A549 (cell line): ENCODE measurements around the gene ZNF627. TPM values are rescaled to one million over a fixed set of nuclear protein-coding genes. Genes with fewer than 3 reads are reported as not detected.

Experiments used
- ATAC-seq, 2 experiments: fragments of 200-7000 bp in 1 of 2; fragments of >200 bp in 1 of 2; cut with Nextera tagmentation in 1 of 2; cut with Tn5 transposase in 1 of 2; 3 replicates each; pipeline versions ENCODE4 v1.8.0 to v1.9.1; 2018 to 2020; ENCODE audit warnings: mild to moderate bottlenecking in 1 of 2, moderate library complexity in 1 of 2
- CTCF ChIA-PET: fragments of 300-600 bp; sonication (Branson Sonifier 250); formaldehyde crosslinking; extraction: SDS; loops from one replicate; lab custom pipeline; 2021; ENCODE audit warnings: antibody characterized with exemption, inconsistent platforms; lab: Yijun Ruan, JAX
- POLR2A ChIA-PET: fragments of 350-600 bp; formaldehyde crosslinking; extraction: SDS; loops from one replicate; lab custom pipeline; 2021; ENCODE audit warnings: antibody characterized with exemption, inconsistent platforms; lab: Yijun Ruan, JAX
- DNase-seq, 2 experiments: peaks; one replicate each; pipeline versions ENCODE4 v3.0.0 to v3.0.0-alpha.2; 2011 to 2016; ENCODE audit warnings: low read depth in 1 of 2, low spot score in 1 of 2
- FAIRE-seq: peaks from 2 replicates; lab custom pipeline; 2011; peaks lifted over from hg19 to GRCh38; lab: Jason Lieb, UNC
- H3K27ac ChIP-seq, 2 experiments: fragments of >200 bp; sonication (Bioruptor Twin); formaldehyde crosslinking; 3 replicates each; pipeline ENCODE4 v1.5.1; 2016 to 2017
- H3K4me1 ChIP-seq: fragments of >200 bp; sonication (Bioruptor Twin); formaldehyde crosslinking; 3 replicates; pipeline ENCODE4 v1.6.1; 2016
- H3K4me2 ChIP-seq: fragments of >200 bp; sonication (Bioruptor Twin); formaldehyde crosslinking; 3 replicates; pipeline ENCODE4 v1.6.1; 2016
- H3K4me3 ChIP-seq: fragments of >200 bp; sonication (Bioruptor Twin); formaldehyde crosslinking; 3 replicates; pipeline ENCODE4 v1.5.1; 2016
- H3K9me3 ChIP-seq: fragments of >200 bp; sonication (Bioruptor Twin); formaldehyde crosslinking; 3 replicates; pipeline ENCODE4 v1.6.1; 2016
- CBX2 ChIP-seq: fragments of 200-600 bp; sonication (generic); IDR thresholded peaks from 2 replicates; pipeline ENCODE4 v1.6.1; 2016; ENCODE audit warnings: low read depth, mild to moderate bottlenecking, borderline replicate concordance
- EHMT2 ChIP-seq: fragments of 200-600 bp; sonication (generic); IDR thresholded peaks from 2 replicates; pipeline ENCODE4 v1.6.1; 2016; ENCODE audit warnings: antibody characterized with exemption, low read depth, mild to moderate bottlenecking, moderate library complexity
- EP300 ChIP-seq, 2 experiments: fragments of >200 bp; sonication (Bioruptor Twin); formaldehyde crosslinking; IDR thresholded peaks; 2 replicates in 1 of 2; 3 replicates in 1 of 2; pipeline ENCODE4 v1.6.1; 2016 to 2017
- FOSB ChIP-seq: fragments of 250-450 bp; sonication (Bioruptor Pico); IDR thresholded peaks from 2 replicates; pipeline ENCODE4 v1.5.0; 2020; ENCODE audit warnings: mild to moderate bottlenecking, moderate library complexity
- HEYL ChIP-seq: fragments of 250-450 bp; sonication (Bioruptor Pico); IDR thresholded peaks from 2 replicates; pipeline ENCODE4 v1.8.0; 2021; ENCODE audit warnings: mild to moderate bottlenecking, moderate library complexity
- HOXA7 ChIP-seq: fragments of 250-450 bp; sonication (Bioruptor Pico); IDR thresholded peaks from 2 replicates; pipeline ENCODE4 v1.5.0; 2020; ENCODE audit warnings: mild to moderate bottlenecking, moderate library complexity
- PHF8 ChIP-seq: fragments of 200-600 bp; sonication (generic); IDR thresholded peaks from 2 replicates; pipeline ENCODE4 v1.6.1; 2016; ENCODE audit warnings: low read depth, mild to moderate bottlenecking, antibody characterized with exemption, moderate library complexity, borderline replicate concordance
- POLR2A ChIP-seq: IDR thresholded peaks from 2 replicates; pipeline ENCODE4 v1.6.1; 2012; ENCODE audit warnings: mild to moderate bottlenecking, low read length
- POLR2AphosphoS2 ChIP-seq: conservative IDR thresholded peaks from 2 replicates; pipeline ENCODE4 v1.6.1; 2012; ENCODE audit warnings: low read length, improper control_type of control experiment, inconsistent platforms
- RAD21 ChIP-seq, 2 experiments: fragments of >200 bp in 1 of 2; sonication (Bioruptor Twin) in 1 of 2; formaldehyde crosslinking in 1 of 2; IDR thresholded peaks in 1 of 2; conservative IDR thresholded peaks in 1 of 2; 2 replicates in 1 of 2; 3 replicates in 1 of 2; pipeline ENCODE4 v1.6.1; 2012 to 2018; ENCODE audit warnings: inconsistent platforms in 1 of 2
- RARB ChIP-seq: fragments of 250-450 bp; sonication (Bioruptor Pico); IDR thresholded peaks from 2 replicates; pipeline ENCODE4 v1.8.0; 2021; ENCODE audit warnings: mild to moderate bottlenecking, moderate library complexity
- SMC3 ChIP-seq: fragments of >200 bp; sonication (Bioruptor Twin); formaldehyde crosslinking; IDR thresholded peaks from 3 replicates; pipeline ENCODE4 v1.6.1; 2018; ENCODE audit warnings: inconsistent platforms
- TFCP2L1 ChIP-seq: fragments of 250-450 bp; sonication (Bioruptor Pico); IDR thresholded peaks from 2 replicates; pipeline ENCODE4 v1.5.0; 2021; ENCODE audit warnings: mild to moderate bottlenecking
- TP53 ChIP-seq: fragments of 250-450 bp; sonication (Bioruptor Pico); IDR thresholded peaks from 2 replicates; pipeline ENCODE4 v1.5.0; 2021; ENCODE audit warnings: mild to moderate bottlenecking, moderate library complexity
- ZNF302 ChIP-seq: fragments of 250-450 bp; sonication (Bioruptor Pico); IDR thresholded peaks from 2 replicates; pipeline ENCODE4 v1.9.0; 2021; ENCODE audit warnings: inconsistent platforms, mild to moderate bottlenecking, moderate library complexity
- WGBS: methylation state at CpG from one replicate; pipeline ENCODE4 v1.1.6; 2017; ENCODE audit errors: missing lambda C conversion rate; 5-methylcytosine and 5-hydroxymethylcytosine counted together
- polyA plus RNA-seq, 4 experiments: library from polyadenylated mRNA; depleted of rRNA in 3 of 4; stranded (reverse); fragments of >200 nt; fragmentation: RNase III in 1 of 4; extraction: RNeasy Plus Mini Kit Qiagen cat#74134 plus additional on column Dnase treatment in 1 of 4; gene quantifications; 2 replicates in 3 of 4; 3 replicates in 1 of 4; pipeline ENCODE4 v1.2.3, GENCODE V29; 2011 to 2017
- TF ChIP-seq, protein P1 (sequence below): IDR thresholded peaks from 2 replicates; pipeline ENCODE4 v1.6.1; 2012
- TF ChIP-seq, protein P2 (sequence below): fragments of 200-600 bp; sonication (generic); IDR thresholded peaks from 2 replicates; pipeline ENCODE4 v1.6.1; 2016; ENCODE audit warnings: antibody characterized with exemption, mild to moderate bottlenecking, moderate library complexity
- TF ChIP-seq, protein P3 (sequence below): IDR thresholded peaks from 2 replicates; pipeline ENCODE4 v1.6.1; 2012
- TF ChIP-seq, protein P4 (sequence below): fragments of 250-450 bp; sonication (Bioruptor Pico); IDR thresholded peaks from 2 replicates; pipeline ENCODE4 v1.5.0; 2020; ENCODE audit warnings: low read depth, mild to moderate bottlenecking, moderate library complexity

Gene ZNF627
- polyA plus RNA-seq, 2 of the 4 experiments (the other 2 are of a cell fraction): 4.5 to 7.5 TPM

DNA sequence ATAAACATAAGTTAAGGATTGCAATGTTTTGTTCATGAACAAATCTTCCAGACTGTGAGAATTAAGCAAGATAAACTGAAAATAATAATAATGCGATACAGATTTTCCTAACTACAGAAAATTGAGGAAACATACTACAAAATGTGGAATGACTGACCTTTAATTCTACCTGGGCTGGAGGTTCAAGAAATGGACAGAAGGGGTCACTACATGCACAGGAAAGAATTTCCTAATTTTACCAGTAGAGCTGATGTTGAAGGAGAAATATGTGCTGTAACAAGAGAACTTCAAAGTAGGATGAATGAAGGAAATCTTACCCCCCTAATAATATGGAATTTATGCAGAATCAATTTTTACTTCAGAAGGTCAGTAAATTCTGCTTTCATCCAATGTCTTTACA lies 62.3 kb downstream of the ZNF627 start:
- POLR2A ChIA-PET: interaction anchor here (0.6 kb wide), 1 partner anchor 951 kb away, joined by 4 read pairs; the partner anchor contains the start of genes ZNF490 and ZNF791
- Histone ChIP-seq H3K4me2 (no peak overlapping the region), H3K27ac (no peak overlapping the region), H3K4me1 (no peaks in the 10 kb centered on the region), H3K9me3 (peaks cover 7% of the 10 kb centered on the region; the same call in 2 of the 3 replicates), H3K4me3 (no peak overlapping the region)
- 29% methylated on average over 1 of the region's 1 CpG for WGBS
- DNase-seq (no peak), FAIRE-seq (no peak), ATAC-seq (no peak)
- CTCF ChIA-PET: interaction anchor here (0.6 kb wide), 1 partner anchor 174 kb away, joined by 3 read pairs; no protein-coding TSS in a partner anchor
- TF ChIP-seq, protein P1, sequence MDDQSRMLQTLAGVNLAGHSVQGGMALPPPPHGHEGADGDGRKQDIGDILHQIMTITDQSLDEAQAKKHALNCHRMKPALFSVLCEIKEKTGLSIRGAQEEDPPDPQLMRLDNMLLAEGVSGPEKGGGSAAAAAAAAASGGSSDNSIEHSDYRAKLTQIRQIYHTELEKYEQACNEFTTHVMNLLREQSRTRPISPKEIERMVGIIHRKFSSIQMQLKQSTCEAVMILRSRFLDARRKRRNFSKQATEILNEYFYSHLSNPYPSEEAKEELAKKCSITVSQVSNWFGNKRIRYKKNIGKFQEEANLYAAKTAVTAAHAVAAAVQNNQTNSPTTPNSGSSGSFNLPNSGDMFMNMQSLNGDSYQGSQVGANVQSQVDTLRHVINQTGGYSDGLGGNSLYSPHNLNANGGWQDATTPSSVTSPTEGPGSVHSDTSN: no peak
- TF ChIP-seq RAD21 (conservative IDR thresholded peaks at IDR 0.05 in 1 of 2, IDR thresholded peaks at IDR 0.05 in 1 of 2): 0 out of 5 replicates have a peak, but pooled peaks of 1 of the 2 experiments have one; percentile 20
- TF ChIP-seq, all 56 proteins: peak for 1

DNA sequence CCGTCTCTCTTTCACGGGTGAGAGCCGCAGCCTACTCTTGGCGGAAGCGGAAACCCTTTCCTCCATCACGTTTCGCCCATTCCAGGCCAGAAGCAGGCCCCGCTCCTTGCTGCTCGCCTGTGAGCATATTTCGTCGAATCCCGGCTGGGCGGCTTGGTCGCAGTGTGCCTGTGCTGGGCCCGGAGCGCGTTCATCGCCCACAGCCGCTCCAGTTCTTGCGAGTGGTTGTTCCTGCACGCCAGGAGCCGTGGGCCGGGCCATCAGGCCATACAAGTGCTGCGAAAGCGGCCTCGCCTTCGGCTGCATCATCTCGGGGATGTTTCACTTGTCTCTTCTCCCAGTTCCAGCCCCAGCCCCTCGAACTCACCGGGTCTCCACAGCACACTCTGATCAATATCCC lies 65.0 kb downstream of the ZNF627 start:
- Histone ChIP-seq H3K9me3 (no peaks in the 10 kb centered on the region; the same call in 2 of the 3 replicates), H3K27ac (no peak overlapping the region), H3K4me2 (no peak overlapping the region), H3K4me1 (no peaks in the 10 kb centered on the region), H3K4me3 (no peak overlapping the region)
- 60% methylated on average over 25 of the region's 30 CpGs for WGBS
- POLR2A ChIA-PET: no interaction called here
- no peak for FAIRE-seq
- DNase-seq: no peak
- ATAC-seq: no peak
- CTCF ChIA-PET: no interaction called here
- TF ChIP-seq FOSB (CRISPR knock-in tag) (no peak), CBX2 (no peak), POLR2A (no peak), PHF8 (no peak)
- TF ChIP-seq, protein P2, sequence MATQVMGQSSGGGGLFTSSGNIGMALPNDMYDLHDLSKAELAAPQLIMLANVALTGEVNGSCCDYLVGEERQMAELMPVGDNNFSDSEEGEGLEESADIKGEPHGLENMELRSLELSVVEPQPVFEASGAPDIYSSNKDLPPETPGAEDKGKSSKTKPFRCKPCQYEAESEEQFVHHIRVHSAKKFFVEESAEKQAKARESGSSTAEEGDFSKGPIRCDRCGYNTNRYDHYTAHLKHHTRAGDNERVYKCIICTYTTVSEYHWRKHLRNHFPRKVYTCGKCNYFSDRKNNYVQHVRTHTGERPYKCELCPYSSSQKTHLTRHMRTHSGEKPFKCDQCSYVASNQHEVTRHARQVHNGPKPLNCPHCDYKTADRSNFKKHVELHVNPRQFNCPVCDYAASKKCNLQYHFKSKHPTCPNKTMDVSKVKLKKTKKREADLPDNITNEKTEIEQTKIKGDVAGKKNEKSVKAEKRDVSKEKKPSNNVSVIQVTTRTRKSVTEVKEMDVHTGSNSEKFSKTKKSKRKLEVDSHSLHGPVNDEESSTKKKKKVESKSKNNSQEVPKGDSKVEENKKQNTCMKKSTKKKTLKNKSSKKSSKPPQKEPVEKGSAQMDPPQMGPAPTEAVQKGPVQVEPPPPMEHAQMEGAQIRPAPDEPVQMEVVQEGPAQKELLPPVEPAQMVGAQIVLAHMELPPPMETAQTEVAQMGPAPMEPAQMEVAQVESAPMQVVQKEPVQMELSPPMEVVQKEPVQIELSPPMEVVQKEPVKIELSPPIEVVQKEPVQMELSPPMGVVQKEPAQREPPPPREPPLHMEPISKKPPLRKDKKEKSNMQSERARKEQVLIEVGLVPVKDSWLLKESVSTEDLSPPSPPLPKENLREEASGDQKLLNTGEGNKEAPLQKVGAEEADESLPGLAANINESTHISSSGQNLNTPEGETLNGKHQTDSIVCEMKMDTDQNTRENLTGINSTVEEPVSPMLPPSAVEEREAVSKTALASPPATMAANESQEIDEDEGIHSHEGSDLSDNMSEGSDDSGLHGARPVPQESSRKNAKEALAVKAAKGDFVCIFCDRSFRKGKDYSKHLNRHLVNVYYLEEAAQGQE: no peak

DNA sequence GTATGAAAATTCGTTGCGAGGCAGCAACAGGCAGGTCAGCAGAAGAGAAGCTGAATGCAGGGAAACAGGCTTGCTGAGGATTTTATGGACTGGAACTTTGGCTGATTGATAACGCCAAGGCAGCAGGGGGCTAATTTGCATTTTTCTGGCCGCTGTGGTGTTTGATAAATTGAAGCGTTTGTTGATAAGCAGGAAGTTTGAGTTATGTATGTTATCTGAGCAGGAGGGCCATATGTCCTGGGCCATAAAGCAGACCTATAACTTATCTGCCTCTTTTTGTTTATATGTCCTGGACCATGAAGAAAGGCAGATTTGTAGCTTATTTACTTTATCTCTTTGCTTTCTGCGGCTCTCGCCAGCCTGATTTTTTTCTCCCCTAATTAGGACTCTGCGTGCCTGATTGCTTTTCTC lies 65.9 kb downstream of the ZNF627 start:
- ATAC-seq (no peak), FAIRE-seq (no peak), DNase-seq (no peak)
- H3K4me3 ChIP-seq: no peak overlapping the region
- H3K27ac ChIP-seq: no peak overlapping the region
- no peaks in the 10 kb centered on the region; the same call in 2 of the 3 replicates for H3K9me3 ChIP-seq
- ChIA-PET POLR2A (no interaction called here), CTCF (no interaction called here)
- H3K4me1 ChIP-seq: no peaks in the 10 kb centered on the region
- no peak overlapping the region for H3K4me2 ChIP-seq
- no peak for TF ChIP-seq RARB (CRISPR knock-in tag)
- no peak for TF ChIP-seq TP53 (CRISPR knock-in tag)
- no peak for TF ChIP-seq EP300 (IDR thresholded peaks at IDR 0.05)
- no peak for TF ChIP-seq HOXA7 (CRISPR knock-in tag)
- TF ChIP-seq TFCP2L1: no peak
- no peak for TF ChIP-seq SMC3
- TF ChIP-seq, protein P3, sequence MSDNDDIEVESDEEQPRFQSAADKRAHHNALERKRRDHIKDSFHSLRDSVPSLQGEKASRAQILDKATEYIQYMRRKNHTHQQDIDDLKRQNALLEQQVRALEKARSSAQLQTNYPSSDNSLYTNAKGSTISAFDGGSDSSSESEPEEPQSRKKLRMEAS: no peak
- TF ChIP-seq POLR2AphosphoS2: no peak
- TF ChIP-seq, protein P4, sequence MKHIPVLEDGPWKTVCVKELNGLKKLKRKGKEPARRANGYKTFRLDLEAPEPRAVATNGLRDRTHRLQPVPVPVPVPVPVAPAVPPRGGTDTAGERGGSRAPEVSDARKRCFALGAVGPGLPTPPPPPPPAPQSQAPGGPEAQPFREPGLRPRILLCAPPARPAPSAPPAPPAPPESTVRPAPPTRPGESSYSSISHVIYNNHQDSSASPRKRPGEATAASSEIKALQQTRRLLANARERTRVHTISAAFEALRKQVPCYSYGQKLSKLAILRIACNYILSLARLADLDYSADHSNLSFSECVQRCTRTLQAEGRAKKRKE (CRISPR knock-in tag): no peak
- no peak for TF ChIP-seq EHMT2
- TF ChIP-seq HEYL: no peak
- no peak for TF ChIP-seq ZNF302 (CRISPR knock-in tag)
- 55% methylated on average over 8 of the region's 8 CpGs for WGBS

Other genes with a start within 250 kb of the ZNF627 start
- 5.6 and 6.3 TPM in 2 replicates for gene PLPPR2, start 242.1 kb upstream of the ZNF627 start, polyA plus RNA-seq (2011; rRNA removed)
- gene PLPPR2, start 242.1 kb upstream of the ZNF627 start, polyA plus RNA-seq (2017; fragmentation: RNase III; extraction: RNeasy Plus Mini Kit Qiagen cat#74134 plus additional on column Dnase treatment): 8.6 to 12.3 TPM (median 9.7 TPM) in 3 replicates
- gene SWSAP1, start 222.8 kb upstream of the ZNF627 start, polyA plus RNA-seq (2011; rRNA removed): 1.2 and 1.3 TPM in 2 replicates
- 1.5 to 1.8 TPM (median 1.5 TPM) in 3 replicates for gene SWSAP1, start 222.8 kb upstream of the ZNF627 start, polyA plus RNA-seq (2017; fragmentation: RNase III; extraction: RNeasy Plus Mini Kit Qiagen cat#74134 plus additional on column Dnase treatment)
- 4.4 and 5.2 TPM in 2 replicates for gene EPOR, start 213.2 kb upstream of the ZNF627 start, polyA plus RNA-seq (2011; rRNA removed)
- gene EPOR, start 213.2 kb upstream of the ZNF627 start, polyA plus RNA-seq (2017; fragmentation: RNase III; extraction: RNeasy Plus Mini Kit Qiagen cat#74134 plus additional on column Dnase treatment): 2.8 to 3.6 TPM (median 3.3 TPM) in 3 replicates
- gene RGL3, start 178.2 kb upstream of the ZNF627 start, polyA plus RNA-seq (2011; rRNA removed): 1.5 and 1.8 TPM in 2 replicates
- 2.3 to 4.0 TPM (median 3.7 TPM) in 3 replicates for gene RGL3, start 178.2 kb upstream of the ZNF627 start, polyA plus RNA-seq (2017; fragmentation: RNase III; extraction: RNeasy Plus Mini Kit Qiagen cat#74134 plus additional on column Dnase treatment)
- gene ODAD3, start 162.4 kb upstream of the ZNF627 start, polyA plus RNA-seq (2011; rRNA removed): 0.46 and 0.70 TPM in 2 replicates
- 0.99 to 1.2 TPM (median 1.0 TPM) in 3 replicates for gene ODAD3, start 162.4 kb upstream of the ZNF627 start, polyA plus RNA-seq (2017; fragmentation: RNase III; extraction: RNeasy Plus Mini Kit Qiagen cat#74134 plus additional on column Dnase treatment)
- gene PRKCSH, start 161.8 kb upstream of the ZNF627 start, polyA plus RNA-seq (2011; rRNA removed): 75.0 and 102 TPM in 2 replicates
- gene PRKCSH, start 161.8 kb upstream of the ZNF627 start, polyA plus RNA-seq (2017; fragmentation: RNase III; extraction: RNeasy Plus Mini Kit Qiagen cat#74134 plus additional on column Dnase treatment): 206 to 215 TPM (median 212 TPM) in 3 replicates
- 0.03 TPM in 1 of 2 replicates, not detected in the other for gene ELAVL3, start 116.4 kb upstream of the ZNF627 start, polyA plus RNA-seq (2011; rRNA removed)
- gene ELAVL3, start 116.4 kb upstream of the ZNF627 start, polyA plus RNA-seq (2017; fragmentation: RNase III; extraction: RNeasy Plus Mini Kit Qiagen cat#74134 plus additional on column Dnase treatment): 0.01 to 0.03 TPM in 2 of 3 replicates, not detected in the other
- 2.9 and 3.8 TPM in 2 replicates for gene ZNF653, start 91.6 kb upstream of the ZNF627 start, polyA plus RNA-seq (2011; rRNA removed)
- 2.9 to 4.2 TPM (median 3.8 TPM) in 3 replicates for gene ZNF653, start 91.6 kb upstream of the ZNF627 start, polyA plus RNA-seq (2017; fragmentation: RNase III; extraction: RNeasy Plus Mini Kit Qiagen cat#74134 plus additional on column Dnase treatment)
- 29.7 and 36.6 TPM in 2 replicates for gene ECSIT, start 68.3 kb upstream of the ZNF627 start, polyA plus RNA-seq (2011; rRNA removed)
- 23.0 to 24.4 TPM (median 23.8 TPM) in 3 replicates for gene ECSIT, start 68.3 kb upstream of the ZNF627 start, polyA plus RNA-seq (2017; fragmentation: RNase III; extraction: RNeasy Plus Mini Kit Qiagen cat#74134 plus additional on column Dnase treatment)
- 0.62 and 0.89 TPM in 2 replicates for gene CNN1, start 58.6 kb upstream of the ZNF627 start, polyA plus RNA-seq (2011; rRNA removed)
- gene CNN1, start 58.6 kb upstream of the ZNF627 start, polyA plus RNA-seq (2017; fragmentation: RNase III; extraction: RNeasy Plus Mini Kit Qiagen cat#74134 plus additional on column Dnase treatment): 0.96 to 1.0 TPM (median 1.00 TPM) in 3 replicates
- gene ELOF1, start 38.3 kb upstream of the ZNF627 start, polyA plus RNA-seq (2011; rRNA removed): 34.4 and 47.9 TPM in 2 replicates
- gene ELOF1, start 38.3 kb upstream of the ZNF627 start, polyA plus RNA-seq (2017; fragmentation: RNase III; extraction: RNeasy Plus Mini Kit Qiagen cat#74134 plus additional on column Dnase treatment): 91.5 to 97.3 TPM (median 92.7 TPM) in 3 replicates
- 0.05 TPM in 1 of 2 replicates, not detected in the other for gene ACP5, start 19.8 kb upstream of the ZNF627 start, polyA plus RNA-seq (2011; rRNA removed)
- not detected in 3 replicates for gene ACP5, start 19.8 kb upstream of the ZNF627 start, polyA plus RNA-seq (2017; fragmentation: RNase III; extraction: RNeasy Plus Mini Kit Qiagen cat#74134 plus additional on column Dnase treatment)
- gene ZNF823, start 141.5 kb downstream of the ZNF627 start, polyA plus RNA-seq (2011; rRNA removed): 3.7 and 3.9 TPM in 2 replicates
- gene ZNF823, start 141.5 kb downstream of the ZNF627 start, polyA plus RNA-seq (2017; fragmentation: RNase III; extraction: RNeasy Plus Mini Kit Qiagen cat#74134 plus additional on column Dnase treatment): 2.4 to 2.9 TPM (median 2.7 TPM) in 3 replicates
- gene ZNF441, start 169.5 kb downstream of the ZNF627 start, polyA plus RNA-seq (2011; rRNA removed): 0.01 TPM in 1 of 2 replicates, not detected in the other
- 0.01 TPM in 1 of 3 replicates, not detected in the others for gene ZNF441, start 169.5 kb downstream of the ZNF627 start, polyA plus RNA-seq (2017; fragmentation: RNase III; extraction: RNeasy Plus Mini Kit Qiagen cat#74134 plus additional on column Dnase treatment)
- not detected in 2 replicates for gene ZNF491, start 201.0 kb downstream of the ZNF627 start, polyA plus RNA-seq (2011; rRNA removed)
- not detected in 3 replicates for gene ZNF491, start 201.0 kb downstream of the ZNF627 start, polyA plus RNA-seq (2017; fragmentation: RNase III; extraction: RNeasy Plus Mini Kit Qiagen cat#74134 plus additional on column Dnase treatment)
- gene ZNF440, start 216.8 kb downstream of the ZNF627 start, polyA plus RNA-seq (2011; rRNA removed): not detected in 2 replicates
- 0.03 to 0.04 TPM in 2 of 3 replicates, not detected in the other for gene ZNF440, start 216.8 kb downstream of the ZNF627 start, polyA plus RNA-seq (2017; fragmentation: RNase III; extraction: RNeasy Plus Mini Kit Qiagen cat#74134 plus additional on column Dnase treatment)